Choroid plexus epithelial cell (primary cell): ENCODE results near the gene AKR1C2.
"Not testable (repeated sequence)": the region's sequence is repeated elsewhere in the genome, so short reads cannot be mapped to it uniquely, and the experiment has no call there.

Source experiments
- DNase-seq: peaks from one replicate; pipeline ENCODE4 v3.0.0-alpha.2; 2010; ENCODE audit warnings: low read depth
- H3K4me3 ChIP-seq: 2 replicates; pipeline ENCODE4 v1.5.1; 2011; ENCODE audit warnings: low read depth, mild to moderate bottlenecking, control low read depth, low read length, moderate library complexity
- CTCF ChIP-seq: conservative IDR thresholded peaks from 2 replicates; pipeline ENCODE4 v1.5.1; 2011; ENCODE audit warnings: low read depth, mild to moderate bottlenecking, control low read depth, inconsistent platforms, low read length, moderate library complexity

Gene AKR1C2

GRCh38 chr10:5018671-5019277 lies 15.1 kb upstream of the AKR1C2 start:
- not testable (repeated sequence) for H3K4me3 ChIP-seq
- TF ChIP-seq CTCF = peak; percentile 42
- peak; percentile 79 for DNase-seq

- no peak overlapping the region for H3K4me3 ChIP-seq
- DNase-seq = peak; percentile 13
- no peak for TF ChIP-seq CTCF
Measured at GRCh38 chr10:5018134-5018533, 14.5 kb upstream of the AKR1C2 start.

- DNase-seq = peak; percentile 47
- TF ChIP-seq CTCF = peak; percentile 38
Measured at GRCh38 chr10:5014936-5015335, 11.3 kb upstream of the AKR1C2 start.

GRCh38 chr10:5014200-5014910 lies 10.7 kb upstream of the AKR1C2 start:
- H3K4me3 ChIP-seq, DNase-seq: not testable (repeated sequence)

More at GRCh38 chr10:5014936-5015335, 11.3 kb upstream of the AKR1C2 start:
- no peak overlapping the region for H3K4me3 ChIP-seq

- no peak for TF ChIP-seq CTCF
- no peak overlapping the region for H3K4me3 ChIP-seq
- DNase-seq = no peak
Measured at GRCh38 chr10:5013385-5013784, 9.7 kb upstream of the AKR1C2 start.

- no peak overlapping the region for H3K4me3 ChIP-seq
- DNase-seq = no peak
- no peak for TF ChIP-seq CTCF
Measured at GRCh38 chr10:5012595-5012994, 8.9 kb upstream of the AKR1C2 start.

- DNase-seq, H3K4me3 ChIP-seq: not testable (repeated sequence)
Measured at GRCh38 chr10:5011392-5011791, 7.7 kb upstream of the AKR1C2 start.

GRCh38 chr10:5010043-5010442 lies 6.4 kb upstream of the AKR1C2 start:
- not testable (repeated sequence) for DNase-seq, H3K4me3 ChIP-seq

GRCh38 chr10:5008857-5009548 lies 5.3 kb upstream of the AKR1C2 start:
- DNase-seq, H3K4me3 ChIP-seq: not testable (repeated sequence)

GRCh38 chr10:5004501-5004900 lies 844 bp upstream of the AKR1C2 start:
- not testable (repeated sequence) for DNase-seq, H3K4me3 ChIP-seq

GRCh38 chr10:5004030-5004385 lies 351 bp upstream of the AKR1C2 start:
- not testable (repeated sequence) for H3K4me3 ChIP-seq, DNase-seq
